HG03460 (cell line): ENCODE results near the gene PPARG.
"Not testable (repeated sequence)": the region's sequence is repeated elsewhere in the genome, so short reads cannot be mapped to it uniquely, and the experiment has no call there.

Experiments
- ATAC-seq: cut with Tn5 transposase; IDR thresholded peaks from one replicate; pipeline ENCODE4 v1.9.1; 2021; ENCODE audit not compliant: unreplicated experiment

The PPARG gene

GRCh38 chr3:12454076-12454815 lies 165.4 kb downstream of the PPARG start:
- no peak for ATAC-seq

GRCh38 chr3:12454816-12455121 lies 165.9 kb downstream of the PPARG start:
- ATAC-seq: no peak

GRCh38 chr3:12455740-12456139 lies 166.9 kb downstream of the PPARG start:
- ATAC-seq: no peak

- ATAC-seq: no peak
These were observed 167.6 kb downstream of the PPARG start for GRCh38 chr3:12456441-12456840.

GRCh38 chr3:12457380-12457779 lies 168.5 kb downstream of the PPARG start:
- not testable (repeated sequence) for ATAC-seq

- ATAC-seq: no peak
These were observed 170.0 kb downstream of the PPARG start for GRCh38 chr3:12458901-12459300.

GRCh38 chr3:12460127-12460526 lies 171.3 kb downstream of the PPARG start:
- ATAC-seq: no peak

GRCh38 chr3:12461097-12461649 lies 172.3 kb downstream of the PPARG start:
- ATAC-seq: no peak

- ATAC-seq: no peak
These were observed 173.5 kb downstream of the PPARG start for GRCh38 chr3:12462159-12462947.

GRCh38 chr3:12463686-12464085 lies 174.8 kb downstream of the PPARG start:
- no peak for ATAC-seq

GRCh38 chr3:12464181-12464580 lies 175.3 kb downstream of the PPARG start:
- ATAC-seq: no peak

GRCh38 chr3:12465151-12465835 lies 176.4 kb downstream of the PPARG start:
- no peak for ATAC-seq

GRCh38 chr3:12465836-12466225 lies 177.0 kb downstream of the PPARG start:
- no peak for ATAC-seq

- ATAC-seq: no peak
These were observed 178.9 kb downstream of the PPARG start for GRCh38 chr3:12467746-12468145.

- no peak for ATAC-seq
These were observed 179.4 kb downstream of the PPARG start for GRCh38 chr3:12468276-12468675.

- no peak for ATAC-seq
These were observed 179.9 kb downstream of the PPARG start for GRCh38 chr3:12468757-12469156.

GRCh38 chr3:12469222-12469621 lies 180.4 kb downstream of the PPARG start:
- not testable (repeated sequence) for ATAC-seq

GRCh38 chr3:12470111-12470510 lies 181.2 kb downstream of the PPARG start:
- ATAC-seq: no peak

GRCh38 chr3:12470680-12471079 lies 181.8 kb downstream of the PPARG start:
- ATAC-seq: no peak

- no peak for ATAC-seq
These were observed 182.4 kb downstream of the PPARG start for GRCh38 chr3:12471241-12471640.

- ATAC-seq: no peak
These were observed 183.2 kb downstream of the PPARG start for GRCh38 chr3:12472000-12472610.
